Activated effector memory CD4-positive, alpha-beta T cell treated with anti-CD3 and anti-CD28 coated beads, Interleukin-2, amount 50 U/mL, for 16 hours (primary cell): ENCODE results near the gene METTL23.
"Not testable (repeated sequence)": the region's sequence is repeated elsewhere in the genome, so short reads cannot be mapped to it uniquely, and the experiment has no call there.

Experiments used
- DNase-seq: peaks from one replicate; pipeline ENCODE4 v3.0.0-alpha.2; 2020

METTL23 gene

GRCh38 chr17:76714822-76715495, 11.7 kb upstream of the METTL23 start:
- peak; percentile 91 for DNase-seq

GRCh38 chr17:76715496-76715830, 11.2 kb upstream of the METTL23 start:
- no peak for DNase-seq

GRCh38 chr17:76716146-76716838, 10.3 kb upstream of the METTL23 start:
- DNase-seq, result peak; percentile 69

- DNase-seq, result peak; percentile 14
These were observed 9.8 kb upstream of the METTL23 start for GRCh38 chr17:76716839-76717215.

- peak; percentile 62 for DNase-seq
These were observed 8.1 kb upstream of the METTL23 start for GRCh38 chr17:76718516-76718915.

- peak; percentile 30 for DNase-seq
These were observed 6.4 kb upstream of the METTL23 start for GRCh38 chr17:76720211-76720610.

- DNase-seq, result peak; percentile 49
These were observed 5.7 kb upstream of the METTL23 start for GRCh38 chr17:76720941-76721340.

GRCh38 chr17:76721463-76721862, 5.2 kb upstream of the METTL23 start:
- peak; percentile 38 for DNase-seq

GRCh38 chr17:76722279-76722678, 4.4 kb upstream of the METTL23 start:
- peak; percentile 31 for DNase-seq

GRCh38 chr17:76722977-76723376, 3.7 kb upstream of the METTL23 start:
- peak; percentile 47 for DNase-seq

- DNase-seq, result peak; percentile 60
These were observed 2.8 kb upstream of the METTL23 start for GRCh38 chr17:76723812-76724211.

GRCh38 chr17:76725580-76726230, 934 bp upstream of the METTL23 start:
- peak; percentile 91 for DNase-seq

- DNase-seq, result peak; percentile 98
These were observed 336 bp upstream of the METTL23 start, which contains the start of gene JMJD6 for GRCh38 chr17:76726231-76726775. TSS of gene JMJD6 (minus strand) at chr17:76726606. CDS start at chr17:76726475, 131 bp downstream.

GRCh38 chr17:76727745-76728456, 1.3 kb downstream of the METTL23 start:
- DNase-seq, result peak; percentile 72

- not testable (repeated sequence) for DNase-seq
These were observed 5.4 kb downstream of the METTL23 start for GRCh38 chr17:76731800-76732733.

- DNase-seq, result no peak
These were observed 6.3 kb downstream of the METTL23 start for GRCh38 chr17:76732734-76733617.

GRCh38 chr17:76733618-76733957, 6.9 kb downstream of the METTL23 start:
- DNase-seq, result no peak

- DNase-seq, result no peak
These were observed 7.6 kb downstream of the METTL23 start for GRCh38 chr17:76734080-76734840.

GRCh38 chr17:76735006-76735405, 8.4 kb downstream of the METTL23 start:
- DNase-seq, result no peak
